NCI-H82 treated with DMSO at 0.1 percent for 48 hours (cell line): ENCODE measurements around the gene TNFRSF12A.
A peak's percentile ranks its signal among the peaks of the same experiment; 100 is the strongest.
"Not testable (repeated sequence)": the region's sequence is repeated elsewhere in the genome, so short reads cannot be mapped to it uniquely, and the experiment has no call there.

Source experiments
- DNase-seq: peaks from one replicate; lab custom pipeline; 2025; ENCODE audit not compliant: unreplicated experiment; lab: John Stamatoyannopoulos, UW

TNFRSF12A gene

DNA sequence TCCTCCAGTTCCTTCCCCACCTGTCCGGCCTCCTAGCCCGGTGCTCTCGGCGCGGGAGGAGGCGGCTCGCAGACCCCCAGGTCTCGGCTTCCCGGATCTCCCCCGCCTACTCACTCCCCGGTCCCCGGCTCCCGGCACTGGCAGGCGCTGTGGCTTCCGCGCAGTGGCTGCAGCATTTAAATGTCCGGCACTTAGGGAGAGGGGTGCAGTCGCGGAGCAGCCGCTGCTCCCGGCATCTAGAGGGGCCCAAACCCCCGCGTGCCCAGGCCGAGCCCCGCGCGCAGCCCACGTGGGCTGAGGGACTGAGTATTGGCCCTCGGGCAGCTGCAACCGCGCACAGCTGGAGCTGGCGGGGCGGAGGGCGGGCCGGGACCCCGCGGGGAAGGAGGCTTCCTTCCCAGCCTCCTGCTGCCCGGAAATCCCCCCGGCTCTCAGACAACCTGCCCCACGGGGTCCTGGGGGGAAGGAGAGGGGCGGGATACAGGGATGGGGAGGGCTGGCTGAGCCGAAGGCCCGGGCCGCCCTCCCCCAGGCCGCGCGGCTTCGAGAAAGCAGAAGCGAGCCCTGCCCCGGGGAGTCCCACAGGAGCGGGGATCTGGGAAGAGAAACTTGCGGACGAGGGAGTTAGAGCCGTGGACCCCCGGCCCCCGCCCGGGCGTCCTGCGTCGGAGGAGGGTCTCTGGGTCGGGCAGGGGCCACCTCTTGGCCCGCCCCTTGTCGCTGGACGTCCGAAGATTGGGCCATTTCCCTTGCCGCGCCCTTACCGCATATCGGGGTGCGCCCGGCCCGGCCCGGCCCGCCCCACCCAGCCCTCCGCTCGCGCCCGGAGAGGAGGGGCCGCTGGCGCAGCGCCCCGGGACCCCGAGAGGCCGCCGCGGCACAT is 25.8 kb downstream of the TNFRSF12A start, which contains the start of gene MMP25:
MMP25 (plus strand) TSS at position 804 of the 883 bp plus-strand sequence. CDS start 357 bp downstream, outside the sequence.
- DNase-seq, result no peak

DNA sequence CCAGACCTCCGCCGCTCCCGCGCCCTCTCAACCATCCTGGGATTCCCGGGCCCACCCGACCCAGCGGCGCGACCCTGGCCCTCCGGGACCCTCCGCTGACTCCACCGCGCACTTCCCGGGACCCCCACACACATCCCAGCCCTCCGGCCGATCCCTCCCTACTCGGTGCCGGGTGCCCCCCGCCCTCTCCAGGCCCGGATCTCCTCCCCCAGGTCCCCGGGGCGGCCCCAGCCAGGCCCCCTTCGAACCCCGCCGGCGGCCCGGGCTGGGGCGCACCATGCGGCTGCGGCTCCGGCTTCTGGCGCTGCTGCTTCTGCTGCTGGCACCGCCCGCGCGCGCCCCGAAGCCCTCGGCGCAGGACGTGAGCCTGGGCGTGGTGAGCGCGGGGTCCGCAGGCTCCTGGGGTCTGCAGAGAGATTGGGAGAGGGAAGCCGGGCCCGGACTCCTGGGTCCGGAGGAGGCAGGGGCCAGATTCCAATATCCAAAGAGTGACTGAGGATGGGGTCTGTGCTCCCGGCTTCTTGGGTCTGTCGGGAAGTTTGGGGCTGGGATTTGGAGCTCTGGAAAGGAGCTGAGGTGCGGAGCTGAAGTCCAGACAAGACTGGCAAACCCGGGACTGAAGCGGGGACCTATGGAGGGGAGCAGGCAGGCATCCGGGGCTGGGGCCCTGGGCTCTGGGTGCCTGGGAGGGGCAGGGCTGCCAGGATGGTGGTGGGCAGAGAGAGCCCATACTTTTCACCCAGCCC is 26.6 kb downstream of the TNFRSF12A start:
- no peak for DNase-seq

DNA sequence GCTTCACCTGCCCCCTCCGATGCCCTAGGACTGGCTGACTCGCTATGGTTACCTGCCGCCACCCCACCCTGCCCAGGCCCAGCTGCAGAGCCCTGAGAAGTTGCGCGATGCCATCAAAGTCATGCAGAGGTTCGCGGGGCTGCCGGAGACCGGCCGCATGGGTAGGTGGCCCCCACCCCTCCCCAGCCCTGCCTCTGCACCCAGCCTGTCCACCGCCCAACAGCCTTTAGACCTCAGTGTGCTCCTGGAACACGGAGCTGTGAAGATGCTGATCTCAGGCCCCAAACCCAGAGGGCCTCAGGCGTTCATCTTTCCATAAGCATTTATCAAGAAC is 27.2 kb downstream of the TNFRSF12A start:
- no peak for DNase-seq

DNA sequence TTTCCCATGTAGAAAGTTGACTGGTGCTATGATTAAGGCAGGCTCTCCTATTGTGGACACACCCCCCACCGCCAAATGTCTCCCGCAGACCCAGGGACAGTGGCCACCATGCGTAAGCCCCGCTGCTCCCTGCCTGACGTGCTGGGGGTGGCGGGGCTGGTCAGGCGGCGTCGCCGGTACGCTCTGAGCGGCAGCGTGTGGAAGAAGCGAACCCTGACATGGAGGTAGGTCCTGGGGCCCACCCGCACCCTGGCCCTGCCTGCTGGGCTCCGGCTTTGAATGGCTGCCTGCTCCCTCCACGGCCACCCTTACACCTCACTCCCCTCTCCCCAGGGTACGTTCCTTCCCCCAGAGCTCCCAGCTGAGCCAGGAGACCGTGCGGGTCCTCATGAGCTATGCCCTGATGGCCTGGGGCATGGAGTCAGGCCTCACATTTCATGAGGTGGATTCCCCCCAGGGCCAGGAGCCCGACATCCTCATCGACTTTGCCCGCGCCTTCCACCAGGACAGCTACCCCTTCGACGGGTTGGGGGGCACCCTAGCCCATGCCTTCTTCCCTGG is 29.8 kb downstream of the TNFRSF12A start:
- DNase-seq, result no peak

DNA sequence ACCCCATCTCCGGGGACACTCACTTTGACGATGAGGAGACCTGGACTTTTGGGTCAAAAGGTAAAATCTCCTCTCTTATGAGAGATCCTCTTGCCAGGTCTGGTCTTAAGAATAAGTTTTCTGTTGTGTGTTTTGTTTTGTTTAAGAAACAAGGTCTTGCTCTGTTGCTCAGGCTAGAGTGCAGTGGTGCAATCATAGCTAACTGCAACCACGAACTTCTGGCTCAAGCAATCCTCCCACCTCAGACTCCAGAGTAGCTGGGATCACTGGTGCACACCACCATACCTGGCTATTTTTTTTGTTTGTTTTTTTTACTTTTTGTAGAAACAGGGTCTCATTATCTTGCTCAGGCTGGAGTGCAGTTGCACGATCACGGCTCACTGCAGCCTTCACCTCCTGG is 30.3 kb downstream of the TNFRSF12A start:
- no peak for DNase-seq

DNA sequence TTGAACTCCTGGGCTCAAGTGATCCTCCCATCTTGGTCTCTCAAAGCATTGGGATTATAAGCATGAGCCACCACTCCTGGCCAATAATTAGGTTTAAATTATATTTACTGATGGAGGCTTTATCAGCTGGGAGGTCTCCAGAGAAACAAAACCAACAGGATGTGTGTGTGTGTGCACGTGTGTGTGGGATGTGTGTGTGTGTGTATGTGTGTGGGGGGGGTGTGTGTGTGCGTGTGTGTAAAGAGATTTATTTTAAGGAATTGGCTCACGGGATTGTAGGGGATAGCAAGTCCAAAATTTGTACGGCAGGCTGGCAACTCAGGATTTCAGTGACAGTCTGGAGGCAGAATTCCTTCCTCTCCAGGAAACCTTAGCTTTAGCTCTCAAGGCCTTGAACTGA is 30.8 kb downstream of the TNFRSF12A start:
- DNase-seq, result no peak

DNA sequence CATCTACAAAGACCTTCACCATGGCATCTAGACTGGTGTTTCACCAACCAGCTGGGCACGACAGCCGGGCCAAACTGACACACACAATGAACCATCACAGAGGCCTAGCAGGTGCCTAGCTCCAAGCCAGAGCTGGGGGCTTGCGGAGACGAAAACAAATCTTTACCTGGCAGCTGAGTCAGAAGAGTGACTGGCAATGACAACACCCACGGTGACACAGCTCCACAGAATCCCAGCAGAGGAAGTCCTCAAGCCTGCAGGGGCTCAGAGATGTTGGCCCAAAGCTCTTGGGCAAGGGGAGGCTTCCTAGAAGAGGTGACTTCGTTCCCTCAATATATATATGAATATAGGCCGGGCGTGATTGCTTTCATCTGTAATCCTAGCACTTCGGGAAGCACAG is 31.3 kb downstream of the TNFRSF12A start:
- no peak for DNase-seq

DNA sequence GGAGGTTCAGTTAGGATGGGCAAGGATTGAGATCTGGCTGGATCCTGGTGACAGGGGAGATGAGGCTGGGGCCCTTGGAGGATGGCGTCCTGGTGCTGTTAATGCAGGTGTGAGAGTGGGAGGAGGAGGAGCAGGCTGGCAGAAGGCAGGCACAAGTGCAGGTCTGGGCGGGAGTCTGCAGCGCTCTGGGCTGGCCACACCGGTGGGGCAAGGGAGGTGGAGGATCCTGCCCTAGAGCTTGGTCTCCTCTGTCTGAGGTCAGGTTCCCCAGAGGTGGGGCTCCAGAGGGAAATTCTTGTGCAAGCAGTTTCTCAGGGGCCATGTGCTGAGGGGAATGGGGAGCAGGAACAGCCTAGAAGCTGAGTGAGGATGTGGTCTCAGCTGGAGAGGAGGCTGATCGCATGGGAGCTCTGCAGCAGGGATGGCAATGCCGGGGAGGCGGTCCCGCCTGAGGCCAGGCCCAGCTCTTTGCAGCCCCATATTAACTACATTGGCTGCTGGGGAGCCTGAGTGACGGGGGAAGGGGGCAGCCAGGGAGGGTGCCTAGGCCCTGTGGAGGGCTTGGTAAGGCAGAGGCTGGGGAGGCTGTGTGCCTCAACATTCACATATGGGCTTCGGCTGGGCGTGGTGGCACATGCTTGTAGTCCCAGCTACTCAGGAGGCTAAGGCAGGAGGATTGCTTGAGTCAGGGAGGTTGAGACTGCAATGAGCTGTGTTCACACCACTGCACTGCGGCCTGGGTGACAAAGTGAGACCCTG is 32.6 kb downstream of the TNFRSF12A start:
- not testable (repeated sequence) for DNase-seq

DNA sequence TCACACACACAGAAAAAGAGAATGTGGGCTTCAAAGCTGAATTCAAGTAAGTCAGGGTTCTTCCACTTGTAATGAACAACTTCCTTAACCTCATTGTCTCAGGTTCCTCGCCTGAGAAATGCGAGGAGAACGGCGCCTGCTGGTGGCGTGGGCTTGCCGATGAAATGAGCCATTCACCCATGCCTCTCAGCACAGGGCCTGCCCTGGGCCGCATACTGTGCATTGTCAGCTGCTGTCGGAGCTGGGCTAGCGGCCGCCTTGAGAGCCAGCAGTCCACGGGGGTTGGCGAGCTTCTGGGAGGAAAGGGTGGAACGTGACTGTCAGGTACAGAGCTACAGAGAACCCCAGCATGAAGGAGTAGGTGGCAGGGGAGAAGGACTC is 33.2 kb downstream of the TNFRSF12A start:
- DNase-seq, result not testable (repeated sequence)

DNA sequence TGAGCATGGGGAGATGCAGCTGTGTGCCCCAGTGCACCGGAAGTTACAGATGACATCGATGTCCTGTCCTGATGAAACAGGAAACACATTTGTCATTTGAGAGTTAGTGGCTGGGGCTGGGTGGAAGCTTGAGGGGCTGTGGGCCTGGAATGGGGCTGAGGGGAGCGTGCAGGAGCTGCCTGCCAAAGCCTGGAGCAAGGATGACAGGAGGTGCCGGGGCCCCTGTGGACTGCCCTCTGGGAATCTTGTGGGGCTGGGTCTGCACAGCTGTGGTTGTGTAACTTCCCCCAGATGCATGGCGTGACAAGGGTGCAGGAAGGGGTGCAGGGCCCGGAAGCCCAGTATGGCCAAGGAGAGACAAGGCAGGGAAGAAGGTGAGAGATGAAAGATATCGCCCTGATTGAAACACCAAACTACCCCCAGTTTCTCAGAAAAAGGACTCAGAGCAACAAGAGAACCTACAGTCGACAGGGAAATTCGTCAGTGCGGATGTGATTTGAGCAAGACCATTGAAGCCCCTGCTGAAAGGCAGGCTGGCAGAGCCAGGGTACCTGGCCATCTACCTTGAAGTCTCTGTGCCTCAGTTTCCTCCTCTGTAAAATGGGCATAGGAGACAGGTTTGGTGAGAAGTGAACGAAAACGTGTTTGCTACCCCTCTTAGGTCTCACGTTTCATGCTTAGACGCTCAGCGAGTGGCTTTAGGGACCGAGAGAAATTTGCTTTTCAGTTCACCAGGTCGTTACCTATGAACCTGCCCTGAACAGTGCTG is 35.0 kb downstream of the TNFRSF12A start:
- no peak for DNase-seq

DNA sequence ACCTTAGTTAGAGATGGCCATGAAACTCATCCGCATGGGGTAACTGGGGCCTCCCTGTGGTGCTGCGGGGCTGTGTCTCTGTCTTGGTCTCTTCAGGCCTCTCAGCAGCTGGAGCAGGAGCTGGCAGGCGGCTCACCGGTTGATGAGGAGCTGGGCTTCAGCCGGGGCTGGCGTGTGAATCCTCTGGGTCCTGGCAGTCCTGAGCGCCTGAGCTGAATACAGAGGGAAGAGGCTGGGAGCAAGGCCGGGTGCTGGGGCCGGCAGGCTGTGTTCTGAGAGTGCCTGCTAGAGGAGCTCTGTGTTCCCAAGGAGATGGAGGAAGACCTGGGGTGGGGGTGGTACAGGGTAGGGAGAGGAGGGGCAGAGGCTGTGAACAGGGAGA is 35.6 kb downstream of the TNFRSF12A start:
- DNase-seq, result not testable (repeated sequence)

DNA sequence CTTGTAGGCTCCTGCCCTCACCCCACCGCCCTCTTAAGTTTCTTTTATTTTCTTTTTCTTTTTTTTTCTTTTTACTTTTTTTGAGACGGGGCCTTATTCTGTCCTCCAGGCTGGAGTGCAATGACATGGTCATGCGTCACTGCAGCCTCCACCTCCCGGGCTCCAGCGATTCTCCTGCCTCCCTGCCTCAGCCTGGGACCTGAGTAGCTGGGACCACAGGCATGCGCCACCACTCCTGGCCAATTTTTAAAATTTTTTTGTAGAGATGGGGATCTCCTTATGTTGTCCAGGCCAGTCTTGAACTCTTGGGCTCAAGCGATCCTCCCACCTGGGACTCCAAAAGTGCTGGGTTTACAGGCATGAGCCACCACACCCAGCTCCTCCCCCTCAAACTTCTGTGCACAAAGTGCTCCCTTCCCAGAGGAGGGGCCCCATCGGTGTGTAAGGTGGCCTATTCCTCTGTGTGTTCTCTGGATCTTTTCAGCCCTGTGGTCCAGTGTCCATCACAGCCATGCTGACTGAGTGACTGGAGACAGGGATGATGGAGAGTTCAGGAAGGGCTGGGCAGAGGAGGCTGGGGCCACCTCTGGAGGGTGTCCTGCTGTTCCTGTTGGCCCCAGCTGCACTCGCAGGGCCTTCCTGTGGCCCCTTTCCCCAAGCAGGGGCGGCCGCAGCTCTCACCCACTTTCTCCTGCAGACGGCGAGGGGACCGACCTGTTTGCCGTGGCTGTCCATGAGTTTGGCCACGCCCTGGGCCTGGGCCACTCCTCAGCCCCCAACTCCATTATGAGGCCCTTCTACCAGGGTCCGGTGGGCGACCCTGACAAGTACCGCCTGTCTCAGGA is 36.4 kb downstream of the TNFRSF12A start:
- DNase-seq, result no peak

DNA sequence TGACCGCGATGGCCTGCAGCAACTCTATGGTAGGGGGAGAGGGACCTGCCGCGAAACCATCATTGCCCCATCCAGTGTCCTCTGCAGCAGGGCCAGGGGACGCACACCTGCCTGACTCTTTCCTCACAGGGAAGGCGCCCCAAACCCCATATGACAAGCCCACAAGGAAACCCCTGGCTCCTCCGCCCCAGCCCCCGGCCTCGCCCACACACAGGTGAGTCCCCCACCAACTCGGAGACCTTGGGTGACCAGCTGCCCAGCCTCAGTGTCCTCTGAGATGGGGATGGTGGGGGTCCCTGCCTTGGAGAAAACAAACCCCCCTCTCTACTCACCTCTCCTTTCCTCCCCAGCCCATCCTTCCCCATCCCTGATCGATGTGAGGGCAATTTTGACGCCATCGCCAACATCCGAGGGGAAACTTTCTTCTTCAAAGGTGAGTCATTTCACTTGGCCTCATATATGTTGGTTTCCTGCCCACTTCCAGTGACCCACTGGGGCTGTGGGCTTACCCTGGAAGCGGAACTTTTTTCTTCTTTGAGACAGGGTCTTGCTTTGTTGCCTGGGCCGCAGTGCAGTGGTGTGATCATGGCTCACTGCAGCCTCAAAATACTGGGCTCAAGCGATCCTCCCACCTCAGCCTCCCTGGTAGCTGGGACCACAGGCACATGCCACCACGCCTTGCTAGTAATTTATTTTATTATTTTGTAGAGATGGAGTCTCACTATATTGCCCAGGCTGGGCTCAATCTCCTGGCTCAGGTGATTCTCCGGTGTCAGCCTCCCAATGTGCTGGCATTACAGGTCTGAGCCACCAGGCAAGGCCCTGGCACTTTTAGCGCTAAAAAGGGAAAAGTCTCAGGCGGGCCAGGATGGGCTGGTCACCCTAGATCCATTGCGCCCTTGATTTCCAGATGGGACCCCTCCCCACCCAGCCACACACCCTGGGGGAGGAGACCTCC is 37.3 kb downstream of the TNFRSF12A start:
- no peak for DNase-seq

DNA sequence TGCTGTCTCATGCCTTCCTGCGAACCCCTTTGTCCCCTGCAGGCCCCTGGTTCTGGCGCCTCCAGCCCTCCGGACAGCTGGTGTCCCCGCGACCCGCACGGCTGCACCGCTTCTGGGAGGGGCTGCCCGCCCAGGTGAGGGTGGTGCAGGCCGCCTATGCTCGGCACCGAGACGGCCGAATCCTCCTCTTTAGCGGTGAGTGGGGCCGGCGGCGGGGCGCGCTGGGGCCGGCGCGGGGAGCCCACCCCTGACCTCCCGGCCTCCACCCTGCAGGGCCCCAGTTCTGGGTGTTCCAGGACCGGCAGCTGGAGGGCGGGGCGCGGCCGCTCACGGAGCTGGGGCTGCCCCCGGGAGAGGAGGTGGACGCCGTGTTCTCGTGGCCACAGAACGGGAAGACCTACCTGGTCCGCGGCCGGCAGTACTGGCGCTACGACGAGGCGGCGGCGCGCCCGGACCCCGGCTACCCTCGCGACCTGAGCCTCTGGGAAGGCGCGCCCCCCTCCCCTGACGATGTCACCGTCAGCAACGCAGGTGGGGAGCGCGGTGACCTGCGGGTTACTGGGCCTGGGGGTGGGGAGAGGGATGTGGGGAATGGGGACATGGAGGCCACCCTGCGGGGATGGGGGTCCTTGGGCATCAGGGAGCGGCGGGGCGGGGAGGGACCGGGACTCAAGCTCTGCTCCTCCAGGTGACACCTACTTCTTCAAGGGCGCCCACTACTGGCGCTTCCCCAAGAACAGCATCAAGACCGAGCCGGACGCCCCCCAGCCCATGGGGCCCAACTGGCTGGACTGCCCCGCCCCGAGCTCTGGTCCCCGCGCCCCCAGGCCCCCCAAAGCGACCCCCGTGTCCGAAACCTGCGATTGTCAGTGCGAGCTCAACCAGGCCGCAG is 38.2 kb downstream of the TNFRSF12A start:
- DNase-seq, result peak; percentile 22

DNA sequence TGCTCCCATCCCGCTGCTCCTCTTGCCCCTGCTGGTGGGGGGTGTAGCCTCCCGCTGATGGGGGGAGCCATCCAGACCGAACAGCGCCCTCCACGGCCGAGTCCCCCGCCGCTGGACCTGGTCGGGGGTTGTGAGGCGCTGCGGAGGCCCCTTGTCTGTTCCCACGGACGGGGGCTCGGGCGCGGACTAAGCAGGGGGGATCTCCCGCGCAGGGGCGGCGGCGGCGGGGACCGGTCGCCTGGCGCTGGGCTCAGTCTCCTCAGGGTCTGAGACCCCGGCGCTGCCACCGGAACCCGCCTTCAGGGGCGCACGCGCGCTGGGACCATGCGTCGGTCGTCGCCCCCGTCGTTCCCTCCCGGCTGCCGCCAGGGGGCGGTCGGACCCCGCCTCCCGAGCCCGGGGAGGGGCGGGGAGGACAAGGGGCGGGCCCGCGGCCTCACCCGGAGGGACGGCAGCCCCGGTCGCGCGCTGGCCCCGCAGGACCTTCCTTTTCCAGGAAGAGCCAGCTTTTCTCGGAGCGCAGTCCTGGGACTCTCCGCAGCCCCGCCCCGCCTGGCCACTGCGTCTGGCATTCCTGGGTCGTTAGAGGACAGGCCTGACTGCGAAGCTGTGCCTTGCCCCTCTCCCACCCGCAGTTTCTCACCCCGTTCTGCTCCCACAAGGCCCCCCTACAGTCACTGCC is 39.0 kb downstream of the TNFRSF12A start:
- DNase-seq, result peak; percentile 56

DNA sequence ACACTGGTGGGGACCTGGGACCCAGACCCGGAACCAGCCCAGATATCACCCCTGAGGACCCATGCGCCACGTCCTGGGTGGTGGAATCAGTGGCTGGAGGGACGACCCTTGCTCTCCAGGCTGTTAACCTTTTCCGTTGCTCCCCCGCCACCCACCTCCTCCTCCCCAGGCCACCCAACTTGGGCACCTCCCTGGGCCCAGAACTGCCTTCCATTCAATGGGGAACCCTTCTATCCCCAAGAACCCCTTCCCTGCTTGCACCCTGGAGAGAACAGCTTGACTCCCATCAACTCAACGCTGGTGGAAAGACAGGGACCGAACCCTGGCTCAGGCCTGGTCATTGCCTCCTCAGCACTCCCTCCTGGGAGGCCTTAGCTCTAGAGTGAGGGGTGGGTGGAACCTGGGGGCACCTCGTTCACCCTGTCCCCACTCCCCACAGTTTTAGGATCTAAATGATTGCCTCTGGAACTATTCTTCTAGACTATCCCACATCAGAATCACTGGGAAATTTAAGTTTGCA is 39.6 kb downstream of the TNFRSF12A start:
- DNase-seq, result no peak
